ENCODE data around the gene ACSF3. TPM values are rescaled to one million over a fixed set of nuclear protein-coding genes. Genes with fewer than 3 reads are reported as not detected.

Gene ACSF3
- total RNA-seq, 6 donors from 2014 or later, result 30.2 to 97.4 (median 35.3) TPM

- peak in 1 of 2 donors; percentile 62 for DNase-seq
- no peaks in the 10 kb centered on the region for H3K36me3 ChIP-seq
- H3K4me1 ChIP-seq, result peaks cover 13 to 20% (median 15%) of the 10 kb centered on the region in 4 donors
- H3K27ac ChIP-seq, result no peak overlapping the region
- 88 to 89% methylated on average over 16 to 20 of the region's 20 CpGs for WGBS, 2 donors
- H3K4me3 ChIP-seq, result no peak overlapping the region
- no peak for ATAC-seq (ENCODE audit: low FRiP score in 2 of 2)
- TF ChIP-seq EP300 (IDR thresholded peaks at IDR 0.05) (no peak), POLR2A (IDR thresholded peaks at IDR 0.05) (no peak), POLR2AphosphoS5 (IDR thresholded peaks at IDR 0.05) (no peak), CTCF (IDR thresholded peaks at IDR 0.05) (no peak)
- no peaks in the 10 kb centered on the region for H3K9me3 ChIP-seq
- no peaks in the 10 kb centered on the region for H3K27me3 ChIP-seq
Observed at GRCh38 chr16:89159850-89160354, 66.2 kb downstream of the ACSF3 start.

- DNase-seq, result peak in 1 of 2 donors; percentile 79
- peaks cover under 1 to 7% (median 3%) of the 10 kb centered on the region in 4 donors for H3K4me1 ChIP-seq
- WGBS, 2 donors, result 86 to 89% methylated on average over 17 to 29 of the region's 29 CpGs
- H3K4me3 ChIP-seq, result no peak overlapping the region
- H3K9me3 ChIP-seq, result no peaks in the 10 kb centered on the region
- H3K27ac ChIP-seq, result no peak overlapping the region
- no peaks in the 10 kb centered on the region for H3K27me3 ChIP-seq
- no peak for ATAC-seq (ENCODE audit: low FRiP score in 2 of 2)
- H3K36me3 ChIP-seq, result no peaks in the 10 kb centered on the region
- no peak for TF ChIP-seq EP300 (IDR thresholded peaks at IDR 0.05)
- TF ChIP-seq CTCF (IDR thresholded peaks at IDR 0.05), result no peak
- TF ChIP-seq POLR2AphosphoS5 (IDR thresholded peaks at IDR 0.05), result no peak
- TF ChIP-seq POLR2A (IDR thresholded peaks at IDR 0.05), result no peak
Observed at GRCh38 chr16:89160977-89161701, 67.5 kb downstream of the ACSF3 start.

- Histone ChIP-seq H3K27ac (no peak overlapping the region), H3K36me3 (no peaks in the 10 kb centered on the region), H3K4me3 (no peak overlapping the region), H3K9me3 (no peaks in the 10 kb centered on the region), H3K27me3 (no peaks in the 10 kb centered on the region), H3K4me1 (peaks cover 0 to 2% (median under 1%) of the 10 kb centered on the region in 4 donors)
- 87 to 92% methylated on average over 29 to 34 of the region's 40 CpGs for WGBS, 2 donors
- DNase-seq, result peak in 1 of 2 donors; percentile 75
- ATAC-seq (ENCODE audit: low FRiP score in 2 of 2), result peak in 1 of 2 donors; percentile 23
- no peak for TF ChIP-seq POLR2A (IDR thresholded peaks at IDR 0.05)
- no peak for TF ChIP-seq CTCF (IDR thresholded peaks at IDR 0.05)
- no peak for TF ChIP-seq POLR2AphosphoS5 (IDR thresholded peaks at IDR 0.05)
- TF ChIP-seq EP300 (IDR thresholded peaks at IDR 0.05), result no peak
Observed at GRCh38 chr16:89161763-89162713, 68.4 kb downstream of the ACSF3 start.

- peaks cover 2 to 10% (median 7%) of the 10 kb centered on the region in 4 donors for H3K4me1 ChIP-seq
- WGBS, 2 donors, result 74 to 81% methylated on average over 9 of the region's 9 CpGs
- H3K4me3 ChIP-seq, result no peak overlapping the region
- H3K9me3 ChIP-seq, result no peaks in the 10 kb centered on the region
- no peak overlapping the region for H3K27ac ChIP-seq
- no peak for ATAC-seq (ENCODE audit: low FRiP score in 2 of 2)
- no peak for DNase-seq
- H3K36me3 ChIP-seq, result no peaks in the 10 kb centered on the region
- peaks cover 0 to 1% (median under 1%) of the 10 kb centered on the region in 4 donors for H3K27me3 ChIP-seq
- no peak for TF ChIP-seq POLR2A (IDR thresholded peaks at IDR 0.05)
- no peak for TF ChIP-seq EP300 (IDR thresholded peaks at IDR 0.05)
- no peak for TF ChIP-seq POLR2AphosphoS5 (IDR thresholded peaks at IDR 0.05)
- TF ChIP-seq CTCF (IDR thresholded peaks at IDR 0.05), result no peak
Observed at GRCh38 chr16:89163297-89163696, 69.6 kb downstream of the ACSF3 start.

Measured in upper lobe of left lung (tissue), 6 donors.